GM12878 (cell line): ENCODE results near the gene ZBTB33. TPM values are rescaled to one million over a fixed set of nuclear protein-coding genes. Genes with fewer than 3 reads are reported as not detected.

Experiments used
- ATAC-seq: fragments of 200-7000 bp; cut with Tn5 transposase; 3 replicates; pipeline ENCODE4 v1.9.1; 2020; ENCODE audit warnings: mild to moderate bottlenecking, moderate library complexity
- BruUV-seq: library from RNA; stranded (reverse); fragments of 400-500 nt; replicated peaks from 2 replicates; lab custom pipeline; 2021; lab: Mats Ljungman, UMichigan
- CTCF ChIA-PET: fragments of 300-600 bp; sonication (Branson Sonifier 250); formaldehyde crosslinking; extraction: SDS; loops from one replicate; lab custom pipeline; 2021; ENCODE audit warnings: inconsistent platforms; lab: Yijun Ruan, JAX
- POLR2A ChIA-PET: fragments of 350-600 bp; formaldehyde crosslinking; extraction: SDS; loops from one replicate; lab custom pipeline; 2021; ENCODE audit warnings: inconsistent platforms; lab: Charles Lee
- RAD21 ChIA-PET: fragments of 300-600 bp; sonication (Branson Sonifier 250); formaldehyde crosslinking; loops from one replicate; lab custom pipeline; 2023; ENCODE audit warnings: antibody characterized with exemption; ENCODE audit not compliant: unreplicated experiment; lab: Charles Lee
- SMC1A ChIA-PET: fragments of 300-600 bp; sonication (Branson Sonifier 250); formaldehyde crosslinking; loops from one replicate; lab custom pipeline; 2023; ENCODE audit not compliant: unreplicated experiment, uncharacterized antibody; lab: Charles Lee
- DNase-seq: peaks from one replicate; pipeline ENCODE4 v3.0.0-alpha.2; 2011; ENCODE audit warnings: low read depth, low spot score
- FAIRE-seq: peaks from 3 replicates; lab custom pipeline; 2011; peaks lifted over from hg19 to GRCh38; lab: Jason Lieb, UNC
- H2AFZ ChIP-seq: 2 replicates; pipeline ENCODE4 v1.6.0; 2011; ENCODE audit warnings: low read depth, low read length, control low read depth; ENCODE audit not compliant: control insufficient read depth
- H3K27ac ChIP-seq: 2 replicates; pipeline ENCODE4 v1.5.1; 2011; ENCODE audit warnings: control low read depth; ENCODE audit not compliant: control insufficient read depth, insufficient read depth
- H3K27me3 ChIP-seq, 2 experiments: replicated peaks in 1 of 2; 2 replicates each; pipeline versions ENCODE4 v1.6.0 to v1.6.1; 2011; ENCODE audit warnings: low read length in 1 of 2; ENCODE audit not compliant: control insufficient read depth in 2 of 2, insufficient read depth in 2 of 2
- H3K36me3 ChIP-seq, 2 experiments: 2 replicates each; pipeline ENCODE4 v1.5.1; 2011; ENCODE audit warnings: low read length in 1 of 2; ENCODE audit not compliant: control insufficient read depth in 2 of 2, insufficient read depth in 2 of 2
- H3K4me1 ChIP-seq: 2 replicates; pipeline ENCODE4 v1.6.1; 2011; ENCODE audit warnings: mild to moderate bottlenecking, low read length, moderate library complexity, mixed read lengths; ENCODE audit not compliant: control insufficient read depth, insufficient read depth
- H3K4me2 ChIP-seq: 2 replicates; pipeline ENCODE4 v1.6.0; 2011; ENCODE audit warnings: control low read depth; ENCODE audit not compliant: control insufficient read depth, insufficient read depth
- H3K4me3 ChIP-seq: fragments of 200-600 bp; sonication (generic); 2 replicates; pipeline ENCODE4 v1.5.1; 2016
- H3K79me2 ChIP-seq: 2 replicates; pipeline ENCODE4 v1.6.0; 2011; ENCODE audit warnings: low read length; ENCODE audit not compliant: control insufficient read depth, insufficient read depth
- H3K9ac ChIP-seq: 2 replicates; pipeline ENCODE4 v1.8.0; 2011; ENCODE audit warnings: low read length, control low read depth, mixed read lengths; ENCODE audit not compliant: control insufficient read depth, insufficient read depth
- H3K9me3 ChIP-seq: replicated peaks from 3 replicates; pipeline ENCODE4 v1.5.1; 2011; ENCODE audit warnings: mild to moderate bottlenecking, low read length; ENCODE audit not compliant: control insufficient read depth, insufficient read depth
- H4K20me1 ChIP-seq: 2 replicates; pipeline ENCODE4 v1.6.0; 2011; ENCODE audit not compliant: control insufficient read depth, insufficient read depth
- ASH2L ChIP-seq: fragments of 300-600, 200-600 bp; sonication (generic); IDR thresholded peaks from 2 replicates; pipeline ENCODE4 v1.6.1; 2017; ENCODE audit warnings: low read depth, mild to moderate bottlenecking, borderline replicate concordance
- BRCA1 ChIP-seq: IDR thresholded peaks from 2 replicates; pipeline ENCODE4 v1.6.1; 2011; ENCODE audit warnings: low read depth, low read length, improper control_type of control experiment
- GABPA ChIP-seq: IDR thresholded peaks from 2 replicates; pipeline ENCODE4 v1.6.1; 2014; ENCODE audit warnings: antibody characterized with exemption, low read depth, mild to moderate bottlenecking, inconsistent platforms
- JUND ChIP-seq: IDR thresholded peaks from 2 replicates; pipeline ENCODE4 v1.6.1; 2012; ENCODE audit warnings: low read depth, mild to moderate bottlenecking, low read length, improper control_type of control experiment, moderate library complexity
- MEF2B ChIP-seq: fragments of 450-650 bp; IDR thresholded peaks from 2 replicates; pipeline ENCODE4 v1.6.1; 2018; ENCODE audit warnings: mild to moderate bottlenecking, moderate library complexity; ENCODE audit not compliant: partially characterized antibody, poor library complexity, severe bottlenecking
- MYC ChIP-seq: IDR thresholded peaks from 2 replicates; pipeline ENCODE4 v1.6.1; 2011; ENCODE audit warnings: mild to moderate bottlenecking, low read length, moderate library complexity, inconsistent platforms; ENCODE audit not compliant: insufficient read depth, insufficient replicate concordance, insufficient read length, severe bottlenecking
- NRF1 ChIP-seq: conservative IDR thresholded peaks from 2 replicates; pipeline ENCODE4 v1.6.1; 2011; ENCODE audit warnings: mild to moderate bottlenecking, low read depth, low read length, improper control_type of control experiment
- SREBF2 ChIP-seq: IDR thresholded peaks from 2 replicates; pipeline ENCODE4 v1.6.1; 2012; ENCODE audit warnings: mild to moderate bottlenecking, low read length
- TCF12 ChIP-seq: IDR thresholded peaks from 2 replicates; pipeline ENCODE4 v1.6.1; 2011; ENCODE audit warnings: low read depth, mild to moderate bottlenecking, low read length
- ZNF24 ChIP-seq: fragments of 450-650 bp; IDR thresholded peaks from 2 replicates; pipeline ENCODE4 v1.6.1; 2017; ENCODE audit warnings: antibody characterized with exemption, mild to moderate bottlenecking
- WGBS: methylation state at CpG from one replicate; pipeline ENCODE4 v1.1.6; 2016; ENCODE audit warnings: low lambda C conversion rate; ENCODE audit not compliant: insufficient replicate concordance, insufficient coverage; ENCODE audit errors: missing lambda C conversion rate; 5-methylcytosine and 5-hydroxymethylcytosine counted together
- in situ Hi-C: fragments of 300-500 bp; cut with MboI; formaldehyde crosslinking; loops from 9 replicates; pipeline ENCODE4 v1.14.3; 2018; ENCODE audit warnings: mixed read lengths
- intact Hi-C: fragments of 100-400 bp; cut with micrococcal nuclease; formaldehyde crosslinking; loops from one replicate; pipeline ENCODE4 v1.14.2; 2022; ENCODE audit not compliant: unreplicated experiment
- polyA plus RNA-seq, 11 experiments: library from polyadenylated mRNA; depleted of rRNA in 4 of 11; unstranded in 6 of 11; stranded (reverse) in 5 of 11; fragments of >200 nt; fragmentation: Nextera tagmentation in 4 of 11; fragmentation: Illumina TruSeq in 1 of 11; extraction: Ambion mirVana in 4 of 11; extraction: Trizol in 1 of 11; gene quantifications; 1 replicate in 1 of 11; 2 replicates in 10 of 11; pipeline versions ENCODE4 v1.2.1 to v1.2.3, GENCODE V29; 2011 to 2016; ENCODE audit warnings: inconsistent platforms in 2 of 11, missing spikeins in 2 of 11, low read depth in 1 of 11
- total RNA-seq, 4 experiments: library from RNA; depleted of rRNA in 3 of 4; stranded (reverse); fragments of >200 nt in 3 of 4; fragmentation: Illumina TruSeq in 1 of 4; extraction: Trizol in 1 of 4; gene quantifications; 2 replicates each; pipeline versions ENCODE4 v1.2.1 to v1.2.3, GENCODE V29; 2013 to 2021
- TF ChIP-seq, protein P1 (sequence below): fragments of 450-650 bp; IDR thresholded peaks from 2 replicates; pipeline ENCODE4 v1.6.1; 2017; ENCODE audit warnings: mild to moderate bottlenecking, moderate library complexity
- TF ChIP-seq, protein P2 (sequence below): IDR thresholded peaks from 2 replicates; pipeline ENCODE4 v1.6.1; 2011; ENCODE audit warnings: borderline replicate concordance, low read depth, mild to moderate bottlenecking, moderate library complexity, mixed read lengths, low read length; ENCODE audit not compliant: insufficient read depth; ENCODE audit errors: extremely low read length

Gene ZBTB33
- total and polyA plus RNA-seq, 10 of the 15 experiments (the other 5 are each of a cell fraction or from before 2014, with no cell fraction given) = 5.2 to 26.3 (median 18.3) TPM

DNA sequence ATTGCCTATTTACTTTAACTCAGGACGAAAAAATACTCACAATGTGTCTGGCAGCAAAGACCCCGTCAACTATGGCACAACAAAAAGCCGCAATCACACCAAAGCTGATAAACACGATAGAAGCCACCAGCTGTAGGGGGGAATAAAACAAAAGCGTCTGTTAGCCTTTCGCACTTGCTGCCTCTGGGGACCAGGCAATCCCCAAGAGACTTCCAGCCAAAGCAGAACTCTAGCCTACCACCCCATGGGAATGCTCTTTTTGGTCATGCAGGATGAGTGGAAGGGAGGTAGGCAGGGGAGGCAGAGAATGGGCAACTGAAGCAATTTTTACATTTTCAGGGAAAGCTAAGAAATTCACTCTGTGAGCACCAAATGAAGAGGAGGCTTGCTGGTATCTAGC is 40.6 kb downstream of the ZBTB33 start:
- no peak for TF ChIP-seq JUND
- peak; percentile 87 for TF ChIP-seq MEF2B
- no peak for TF ChIP-seq SREBF2
- no peak for TF ChIP-seq NRF1
- TF ChIP-seq ASH2L = no peak
- TF ChIP-seq, all 136 proteins: peak for 1
- ATAC-seq (no peak), FAIRE-seq (no peak), DNase-seq (no peak)
- Histone ChIP-seq H3K4me2 (no peak overlapping the region), H3K36me3 (no peaks in the 10 kb centered on the region), H3K27ac (no peak overlapping the region), H4K20me1 (no peaks in the 10 kb centered on the region), H3K9me3 (no peaks in the 10 kb centered on the region; the same call in 2 of the 3 replicates), H3K4me1 (peaks cover 17% of the 10 kb centered on the region), H3K4me3 (no peak overlapping the region), H2AFZ (no peak overlapping the region), H3K79me2 (no peaks in the 10 kb centered on the region), H3K27me3 (no peaks in the 10 kb centered on the region), H3K9ac (no peak overlapping the region)
- ChIA-PET POLR2A (interaction anchor here (2.0 kb wide), 1 partner anchor 10 kb away, joined by 6 read pairs; no protein-coding TSS in a partner anchor), RAD21 (interaction anchor here (1.2 to 1.7 kb wide), 2 partner anchors 10 to 18 kb away, joined by 4 to 6 read pairs; no protein-coding TSS in a partner anchor), SMC1A (interaction anchor here (1.0 to 1.7 kb wide), 3 partner anchors 8 to 41 kb away, joined by 3 to 4 read pairs (median 4); partner anchors contain the start of gene ZBTB33), CTCF (interaction anchor here (0.9 kb wide), 1 partner anchor 9 kb away, joined by 3 read pairs; no protein-coding TSS in a partner anchor)
- intact Hi-C loops (no loop called here), in situ Hi-C loops (no loop called here)
- no TSS peak for BruUV-seq
- WGBS = 16% methylated on average over 6 of the region's 6 CpGs

DNA sequence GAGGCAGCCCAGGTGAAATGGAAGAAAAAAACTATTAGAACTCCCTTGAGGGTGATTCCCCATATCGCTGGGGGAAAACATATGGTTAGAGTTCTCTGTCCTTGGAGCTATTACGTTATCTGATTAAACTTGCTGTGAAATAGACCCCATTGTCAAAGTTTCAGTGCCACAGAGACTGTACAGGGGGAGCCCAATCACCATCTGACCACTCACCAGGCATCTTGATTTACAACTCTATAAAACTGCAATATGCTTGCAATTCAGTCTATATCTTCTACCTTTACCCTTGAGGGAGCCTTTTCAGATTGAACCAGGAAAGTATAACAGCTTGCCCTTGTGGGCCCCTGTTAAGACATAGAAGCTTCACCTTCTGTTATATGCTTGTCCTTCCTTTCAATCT is 42.4 kb downstream of the ZBTB33 start:
- H4K20me1 ChIP-seq = no peaks in the 10 kb centered on the region
- no TSS peak for BruUV-seq
- H3K27ac ChIP-seq = no peak overlapping the region
- in situ Hi-C loops (no loop called here), intact Hi-C loops (no loop called here)
- no peak overlapping the region for H3K4me2 ChIP-seq
- RAD21 ChIA-PET = interaction anchor here (1.4 to 2.0 kb wide), 2 partner anchors 9 to 24 kb away, joined by 3 to 7 read pairs; no protein-coding TSS in a partner anchor
- CTCF ChIA-PET = interaction anchor here (0.8 to 0.9 kb wide), 2 partner anchors 32 to 52 kb away, joined by 3 to 4 read pairs; no protein-coding TSS in a partner anchor
- no peak for DNase-seq
- 30% methylated on average over 2 of the region's 2 CpGs for WGBS
- H3K79me2 ChIP-seq = no peaks in the 10 kb centered on the region
- no peaks in the 10 kb centered on the region for H3K36me3 ChIP-seq
- ATAC-seq = no peak
- H2AFZ ChIP-seq = no peak overlapping the region
- POLR2A ChIA-PET = no interaction called here
- no peaks in the 10 kb centered on the region for H3K27me3 ChIP-seq
- peaks cover 5% of the 10 kb centered on the region for H3K4me1 ChIP-seq
- H3K4me3 ChIP-seq = no peak overlapping the region
- H3K9me3 ChIP-seq = no peaks in the 10 kb centered on the region; the same call in 2 of the 3 replicates
- no peak overlapping the region for H3K9ac ChIP-seq
- FAIRE-seq = no peak
- SMC1A ChIA-PET = interaction anchor here (1.1 to 1.8 kb wide), 4 partner anchors 9 to 17 kb away, joined by 3 to 6 read pairs (median 4); no protein-coding TSS in a partner anchor
- TF ChIP-seq, protein P1, sequence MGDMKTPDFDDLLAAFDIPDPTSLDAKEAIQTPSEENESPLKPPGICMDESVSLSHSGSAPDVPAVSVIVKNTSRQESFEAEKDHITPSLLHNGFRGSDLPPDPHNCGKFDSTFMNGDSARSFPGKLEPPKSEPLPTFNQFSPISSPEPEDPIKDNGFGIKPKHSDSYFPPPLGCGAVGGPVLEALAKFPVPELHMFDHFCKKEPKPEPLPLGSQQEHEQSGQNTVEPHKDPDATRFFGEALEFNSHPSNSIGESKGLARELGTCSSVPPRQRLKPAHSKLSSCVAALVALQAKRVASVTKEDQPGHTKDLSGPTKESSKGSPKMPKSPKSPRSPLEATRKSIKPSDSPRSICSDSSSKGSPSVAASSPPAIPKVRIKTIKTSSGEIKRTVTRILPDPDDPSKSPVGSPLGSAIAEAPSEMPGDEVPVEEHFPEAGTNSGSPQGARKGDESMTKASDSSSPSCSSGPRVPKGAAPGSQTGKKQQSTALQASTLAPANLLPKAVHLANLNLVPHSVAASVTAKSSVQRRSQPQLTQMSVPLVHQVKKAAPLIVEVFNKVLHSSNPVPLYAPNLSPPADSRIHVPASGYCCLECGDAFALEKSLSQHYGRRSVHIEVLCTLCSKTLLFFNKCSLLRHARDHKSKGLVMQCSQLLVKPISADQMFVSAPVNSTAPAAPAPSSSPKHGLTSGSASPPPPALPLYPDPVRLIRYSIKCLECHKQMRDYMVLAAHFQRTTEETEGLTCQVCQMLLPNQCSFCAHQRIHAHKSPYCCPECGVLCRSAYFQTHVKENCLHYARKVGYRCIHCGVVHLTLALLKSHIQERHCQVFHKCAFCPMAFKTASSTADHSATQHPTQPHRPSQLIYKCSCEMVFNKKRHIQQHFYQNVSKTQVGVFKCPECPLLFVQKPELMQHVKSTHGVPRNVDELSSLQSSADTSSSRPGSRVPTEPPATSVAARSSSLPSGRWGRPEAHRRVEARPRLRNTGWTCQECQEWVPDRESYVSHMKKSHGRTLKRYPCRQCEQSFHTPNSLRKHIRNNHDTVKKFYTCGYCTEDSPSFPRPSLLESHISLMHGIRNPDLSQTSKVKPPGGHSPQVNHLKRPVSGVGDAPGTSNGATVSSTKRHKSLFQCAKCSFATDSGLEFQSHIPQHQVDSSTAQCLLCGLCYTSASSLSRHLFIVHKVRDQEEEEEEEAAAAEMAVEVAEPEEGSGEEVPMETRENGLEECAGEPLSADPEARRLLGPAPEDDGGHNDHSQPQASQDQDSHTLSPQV = no peak
- TF ChIP-seq TCF12 = no peak
- no peak for TF ChIP-seq ZNF24
- TF ChIP-seq MYC = no peak
- TF ChIP-seq, protein P2, sequence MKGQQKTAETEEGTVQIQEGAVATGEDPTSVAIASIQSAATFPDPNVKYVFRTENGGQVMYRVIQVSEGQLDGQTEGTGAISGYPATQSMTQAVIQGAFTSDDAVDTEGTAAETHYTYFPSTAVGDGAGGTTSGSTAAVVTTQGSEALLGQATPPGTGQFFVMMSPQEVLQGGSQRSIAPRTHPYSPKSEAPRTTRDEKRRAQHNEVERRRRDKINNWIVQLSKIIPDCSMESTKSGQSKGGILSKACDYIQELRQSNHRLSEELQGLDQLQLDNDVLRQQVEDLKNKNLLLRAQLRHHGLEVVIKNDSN = no peak
- no peak for TF ChIP-seq BRCA1
- TF ChIP-seq GABPA = no peak
